Effector memory CD4-positive, alpha-beta T cell (primary cell): ENCODE data around the gene ELANE.
A peak's percentile ranks its signal among the peaks of the same experiment; 100 is the strongest.

Experiments
- DNase-seq, 3 donors: peaks; one replicate each; pipeline ENCODE4 v3.0.0-alpha.2; 2020
- H3K27ac ChIP-seq: 2 replicates; pipeline ENCODE4 v1.7.0; 2013; ENCODE audit warnings: mild to moderate bottlenecking, low read length, moderate library complexity; ENCODE audit not compliant: insufficient read depth, poor library complexity, severe bottlenecking
- H3K27me3 ChIP-seq: replicated peaks from 2 replicates; pipeline ENCODE4 v1.7.0; 2013; ENCODE audit warnings: mild to moderate bottlenecking, low read length; ENCODE audit not compliant: insufficient read depth, control insufficient read depth, poor library complexity, severe bottlenecking
- H3K36me3 ChIP-seq: 2 replicates; pipeline ENCODE4 v1.7.0; 2013; ENCODE audit warnings: mild to moderate bottlenecking, low read length, moderate library complexity; ENCODE audit not compliant: control insufficient read depth, insufficient read depth
- H3K4me1 ChIP-seq: 2 replicates; pipeline ENCODE4 v1.7.0; 2013; ENCODE audit warnings: low read length, mild to moderate bottlenecking; ENCODE audit not compliant: control insufficient read depth, insufficient read depth, poor library complexity, severe bottlenecking
- H3K4me3 ChIP-seq: 2 replicates; pipeline ENCODE4 v1.7.0; 2013; ENCODE audit warnings: low read length, low read depth, mild to moderate bottlenecking; ENCODE audit not compliant: insufficient read depth, poor library complexity, severe bottlenecking
- H3K9me3 ChIP-seq: 2 replicates; pipeline ENCODE4 v1.7.0; 2013; ENCODE audit warnings: mild to moderate bottlenecking, low read length, moderate library complexity; ENCODE audit not compliant: control insufficient read depth

Gene ELANE

GRCh38 chr19:881385-882071 is 29.4 kb downstream of the ELANE start:
- H3K36me3 ChIP-seq: peaks cover 53% of the 10 kb centered on the region
- H3K4me3 ChIP-seq: no peak overlapping the region
- no peaks in the 10 kb centered on the region for H3K27me3 ChIP-seq
- H3K9me3 ChIP-seq: no peaks in the 10 kb centered on the region
- no peaks in the 10 kb centered on the region for H3K4me1 ChIP-seq
- DNase-seq: no peak
- H3K27ac ChIP-seq: no peak overlapping the region

DNA sequence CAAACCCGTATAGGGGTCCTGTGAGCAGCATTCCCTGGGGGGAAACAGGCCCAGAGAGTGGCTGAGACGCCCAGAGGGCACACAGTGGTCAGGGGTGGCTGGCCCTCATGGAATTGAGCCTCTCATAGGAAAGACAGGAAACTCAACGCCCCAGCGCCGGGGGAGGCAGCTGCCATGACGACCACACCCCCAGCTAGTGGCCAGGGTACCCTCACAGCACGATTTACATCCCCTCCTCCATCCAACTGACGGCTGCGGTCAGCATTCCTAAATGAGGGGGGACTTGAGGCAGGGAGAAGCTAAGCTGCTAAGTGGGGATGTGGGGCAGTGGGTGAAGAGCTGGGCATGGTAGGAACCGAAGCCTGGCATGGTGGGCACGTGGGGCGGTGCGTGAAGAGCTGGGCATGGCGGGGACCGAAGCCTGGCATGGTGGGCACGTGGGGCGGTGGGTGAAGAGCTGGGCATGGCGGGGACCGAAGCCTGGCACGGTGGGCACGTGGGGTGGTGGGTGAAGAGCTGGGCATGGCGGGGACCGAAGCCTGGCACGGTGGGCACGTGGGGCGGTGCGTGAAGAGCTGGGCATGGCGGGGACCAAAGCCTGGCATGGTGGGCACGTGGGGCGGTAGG is 30.9 kb downstream of the ELANE start:
- no peak for DNase-seq
- H3K9me3 ChIP-seq: no peaks in the 10 kb centered on the region

DNA sequence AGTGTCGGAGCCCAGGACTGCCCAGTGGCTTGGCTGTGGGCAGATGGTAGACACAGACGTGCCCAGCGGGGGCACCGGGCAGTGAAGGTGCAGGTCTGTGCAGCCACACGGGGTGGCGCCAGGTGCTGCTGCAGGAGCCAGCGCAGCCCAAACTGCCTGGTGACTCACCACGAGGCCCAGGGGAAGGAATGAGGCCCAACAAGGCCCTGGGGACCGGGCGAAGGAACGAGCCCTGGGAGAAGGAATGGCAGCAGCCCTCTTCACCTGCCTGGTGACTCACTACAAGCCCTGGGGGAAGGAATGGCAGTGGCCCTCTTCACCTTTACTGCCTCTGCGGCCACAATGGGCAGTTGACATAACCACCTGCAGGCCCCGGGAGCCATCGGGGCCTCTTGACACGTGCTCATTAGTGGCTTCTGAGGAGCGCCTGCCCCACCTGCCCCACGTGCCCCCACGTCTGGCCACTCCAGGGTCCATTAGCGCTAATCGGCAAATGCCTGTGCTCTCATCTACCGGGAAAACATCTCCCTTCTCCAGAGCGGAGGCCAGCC is 31.6 kb downstream of the ELANE start:
- Histone ChIP-seq H3K4me1 (no peaks in the 10 kb centered on the region), H3K4me3 (no peak overlapping the region), H3K27ac (no peak overlapping the region), H3K9me3 (no peaks in the 10 kb centered on the region), H3K36me3 (peaks cover 66% of the 10 kb centered on the region), H3K27me3 (no peaks in the 10 kb centered on the region)
- DNase-seq: no peak

More for the DNA sequence above, 30.9 kb downstream of the ELANE start:
- Histone ChIP-seq H3K36me3 (peaks cover 63% of the 10 kb centered on the region), H3K27ac (no peak overlapping the region), H3K27me3 (no peaks in the 10 kb centered on the region), H3K4me3 (no peak overlapping the region), H3K4me1 (no peaks in the 10 kb centered on the region)

DNA sequence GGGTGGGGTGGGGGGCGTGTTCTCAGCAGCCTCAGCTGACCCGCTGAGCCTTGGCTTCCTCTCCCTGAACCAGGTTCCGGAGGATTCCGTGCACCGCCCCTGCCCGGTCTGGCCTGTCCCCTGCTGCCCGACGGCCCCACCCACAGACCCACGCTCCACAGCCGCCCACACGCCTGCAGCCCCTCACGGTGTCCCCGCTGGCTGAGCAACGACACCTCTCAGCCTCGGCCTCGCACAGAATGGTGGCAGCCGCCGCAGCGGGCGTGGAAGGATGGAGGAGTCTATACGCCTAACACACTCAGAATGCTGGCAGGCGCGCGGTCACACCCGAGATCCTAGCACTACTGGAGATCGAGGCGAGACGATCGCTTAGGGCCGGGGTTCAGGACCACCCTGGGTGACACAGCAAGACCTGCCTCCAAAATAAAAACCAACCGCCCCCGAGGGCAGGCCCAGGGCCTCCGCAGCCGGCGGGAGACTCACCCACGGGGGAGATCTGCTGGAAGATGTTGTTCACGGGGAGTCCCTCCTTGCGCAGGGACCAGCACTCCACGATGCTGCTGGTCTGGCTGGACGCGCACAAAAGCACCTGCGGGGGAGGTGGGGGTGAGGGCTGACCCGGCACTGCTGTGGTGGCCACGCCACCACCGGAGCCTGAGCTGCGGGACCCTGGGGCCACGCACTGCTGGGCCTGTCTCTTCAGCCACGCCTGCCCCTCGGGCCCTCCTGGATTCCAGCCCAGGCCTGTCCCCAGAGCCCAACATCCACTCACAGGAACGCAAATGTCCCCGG is 32.5 kb downstream of the ELANE start:
- H3K4me1 ChIP-seq: no peaks in the 10 kb centered on the region
- peaks cover 73% of the 10 kb centered on the region for H3K36me3 ChIP-seq
- H3K4me3 ChIP-seq: no peak overlapping the region
- no peak overlapping the region for H3K27ac ChIP-seq
- no peak for DNase-seq
- no peaks in the 10 kb centered on the region for H3K9me3 ChIP-seq
- no peaks in the 10 kb centered on the region for H3K27me3 ChIP-seq

GRCh38 chr19:885536-886224 is 33.6 kb downstream of the ELANE start:
- H3K4me1 ChIP-seq: no peaks in the 10 kb centered on the region
- H3K4me3 ChIP-seq: no peak overlapping the region
- H3K27me3 ChIP-seq: no peaks in the 10 kb centered on the region
- no peak overlapping the region for H3K27ac ChIP-seq
- peaks cover 74% of the 10 kb centered on the region for H3K36me3 ChIP-seq
- no peak for DNase-seq
- no peaks in the 10 kb centered on the region for H3K9me3 ChIP-seq

DNA sequence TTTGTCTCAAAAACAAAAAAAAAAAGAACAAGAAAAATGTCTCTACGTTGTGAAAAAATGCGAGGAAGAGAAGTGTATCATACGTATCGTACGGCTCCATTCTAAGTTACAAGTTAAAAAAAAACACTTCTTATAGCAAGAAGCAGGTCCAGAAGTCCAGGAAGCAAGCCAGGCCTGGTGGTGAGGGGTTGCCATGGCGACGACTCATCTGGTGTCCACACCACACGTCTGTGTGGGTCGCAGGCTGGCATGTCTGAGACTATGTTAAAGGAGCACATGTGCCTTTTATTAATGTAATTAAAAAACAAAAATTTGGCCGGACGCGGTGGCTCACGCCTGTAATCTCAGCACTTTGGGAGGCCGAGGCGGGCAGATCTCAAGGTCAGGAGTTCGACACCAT is 35.0 kb downstream of the ELANE start:
- H3K9me3 ChIP-seq: no peaks in the 10 kb centered on the region
- peaks cover 61% of the 10 kb centered on the region for H3K36me3 ChIP-seq
- no peak overlapping the region for H3K27ac ChIP-seq
- peaks cover 7% of the 10 kb centered on the region for H3K4me1 ChIP-seq
- no peaks in the 10 kb centered on the region for H3K27me3 ChIP-seq
- no peak overlapping the region for H3K4me3 ChIP-seq
- DNase-seq: no peak

- no peak overlapping the region for H3K4me3 ChIP-seq
- peaks cover 11% of the 10 kb centered on the region for H3K4me1 ChIP-seq
- peaks cover 60% of the 10 kb centered on the region for H3K36me3 ChIP-seq
- no peak overlapping the region for H3K27ac ChIP-seq
- H3K27me3 ChIP-seq: no peaks in the 10 kb centered on the region
- no peak for DNase-seq
- H3K9me3 ChIP-seq: no peaks in the 10 kb centered on the region
Measured at GRCh38 chr19:887599-887998, 35.5 kb downstream of the ELANE start.

- peak in 1 of 3 donors; percentile 59 for DNase-seq
- H3K4me1 ChIP-seq: peaks cover 17% of the 10 kb centered on the region
- no peaks in the 10 kb centered on the region for H3K9me3 ChIP-seq
- no peak overlapping the region for H3K4me3 ChIP-seq
- H3K27ac ChIP-seq: peak overlapping the region; percentile 28
- H3K36me3 ChIP-seq: peaks cover 49% of the 10 kb centered on the region
- H3K27me3 ChIP-seq: no peaks in the 10 kb centered on the region
Measured at GRCh38 chr19:888581-889385, 36.7 kb downstream of the ELANE start.

DNA sequence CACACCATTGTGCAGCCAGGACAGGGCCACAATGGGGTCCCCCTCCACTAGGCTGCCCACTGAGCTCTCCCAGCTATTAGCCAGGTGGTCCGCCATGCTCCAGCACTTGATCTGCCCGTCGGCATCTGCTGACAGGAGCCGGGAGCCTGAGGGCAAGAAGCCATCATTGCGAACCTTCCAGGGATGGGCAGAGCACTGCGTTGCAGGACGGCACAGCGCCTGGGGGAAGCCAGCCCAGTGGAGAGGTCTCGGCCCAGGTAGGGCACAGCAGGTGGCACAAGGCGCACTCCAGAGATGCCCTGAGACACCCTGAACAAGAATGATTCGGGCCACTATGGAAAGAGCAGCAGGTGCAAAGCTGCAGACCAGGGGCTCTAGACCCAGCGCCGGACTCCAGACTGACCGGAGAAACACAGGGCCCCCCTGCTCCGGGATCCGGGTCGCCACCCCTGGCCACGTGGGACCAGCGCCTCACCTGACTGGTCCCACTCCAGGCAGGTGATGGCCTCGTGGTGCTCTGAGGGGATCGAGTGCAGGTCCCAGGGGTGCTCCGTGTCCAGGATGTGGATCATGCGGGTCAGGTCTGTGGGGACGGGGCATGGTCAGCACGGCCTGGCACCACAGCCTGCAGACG is 37.7 kb downstream of the ELANE start:
- no peaks in the 10 kb centered on the region for H3K9me3 ChIP-seq
- peaks cover 41% of the 10 kb centered on the region for H3K36me3 ChIP-seq

More for the DNA sequence above, 37.7 kb downstream of the ELANE start:
- Histone ChIP-seq H3K4me3 (no peak overlapping the region), H3K27me3 (no peaks in the 10 kb centered on the region), H3K4me1 (peaks cover 18% of the 10 kb centered on the region), H3K27ac (no peak overlapping the region)
- no peak for DNase-seq
